GM21528 (cell line): Measurements from ENCODE around the gene TFDP2.
"Not testable (repeated sequence)": the region's sequence is repeated elsewhere in the genome, so short reads cannot be mapped to it uniquely, and the experiment has no call there.

Experiments used
- ATAC-seq: cut with Tn5 transposase; IDR thresholded peaks from one replicate; pipeline ENCODE4 v1.9.1; 2021; ENCODE audit warnings: mild to moderate bottlenecking, moderate library complexity; ENCODE audit not compliant: unreplicated experiment, low FRiP score

The TFDP2 gene

DNA sequence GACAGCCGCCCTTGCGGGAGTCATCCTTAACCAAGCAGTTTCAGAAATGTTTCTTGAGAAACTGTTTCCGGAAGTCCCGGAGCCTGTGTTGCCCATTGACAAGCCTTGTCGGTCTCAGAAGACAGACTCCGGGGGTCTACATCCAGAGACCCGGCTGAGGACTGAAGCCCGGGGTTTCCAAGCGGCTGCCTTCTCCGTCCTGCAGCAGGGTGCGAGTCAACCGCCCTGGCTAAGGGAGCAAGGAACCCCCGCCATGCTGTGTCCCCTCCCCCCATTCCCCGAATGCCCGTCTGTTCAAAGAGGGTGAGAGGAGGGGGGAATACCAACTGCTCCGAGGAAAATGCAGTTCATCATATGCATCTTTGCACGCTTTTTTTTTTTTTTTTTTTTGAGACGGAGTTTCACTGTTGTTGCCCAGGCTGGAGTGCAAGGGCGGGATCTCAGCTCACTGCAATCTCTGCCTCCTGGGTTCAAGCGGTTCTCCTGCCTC, 211.3 kb downstream of the TFDP2 start:
- ATAC-seq = no peak

DNA sequence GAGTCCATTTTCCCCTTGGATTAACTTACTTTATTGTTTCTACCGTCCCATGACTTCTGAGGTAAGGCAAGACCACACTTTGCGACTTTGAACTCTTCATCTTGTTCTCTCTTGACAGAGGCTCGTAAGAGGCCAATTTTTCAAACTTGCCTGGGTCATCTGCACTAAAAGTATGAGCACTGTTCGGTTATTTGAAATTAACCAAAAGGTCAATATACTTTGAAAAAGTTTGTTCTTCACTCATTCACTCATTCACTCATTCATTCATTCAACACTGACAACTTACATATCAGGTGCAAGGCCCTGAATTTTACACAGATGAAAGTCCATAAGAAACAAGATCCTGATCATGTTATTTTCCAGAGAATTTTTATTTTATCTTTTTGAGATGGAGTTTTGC, 215.0 kb downstream of the TFDP2 start:
- no peak for ATAC-seq

GRCh38 chr3:141933421-141934300, 215.7 kb downstream of the TFDP2 start:
- no peak for ATAC-seq

DNA sequence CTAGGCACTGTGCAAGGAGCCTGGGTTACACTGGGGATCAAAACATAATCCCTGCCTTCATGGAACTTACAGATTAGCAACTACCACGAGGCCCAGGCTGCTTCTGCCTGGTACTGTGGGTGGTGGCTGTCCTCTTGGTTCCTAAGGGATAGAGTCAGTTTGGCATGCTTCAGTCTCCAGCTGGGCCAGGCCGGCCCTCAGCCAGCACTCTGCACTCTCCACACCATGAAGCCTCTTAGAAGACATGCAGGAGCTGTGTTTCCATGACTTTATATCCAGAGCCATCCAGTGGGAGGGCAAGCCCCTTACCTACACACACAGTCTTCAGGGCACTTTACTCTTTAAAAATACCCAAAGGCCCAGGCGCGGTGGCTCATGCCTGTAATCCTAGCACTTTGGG, 218.5 kb downstream of the TFDP2 start:
- no peak for ATAC-seq

DNA sequence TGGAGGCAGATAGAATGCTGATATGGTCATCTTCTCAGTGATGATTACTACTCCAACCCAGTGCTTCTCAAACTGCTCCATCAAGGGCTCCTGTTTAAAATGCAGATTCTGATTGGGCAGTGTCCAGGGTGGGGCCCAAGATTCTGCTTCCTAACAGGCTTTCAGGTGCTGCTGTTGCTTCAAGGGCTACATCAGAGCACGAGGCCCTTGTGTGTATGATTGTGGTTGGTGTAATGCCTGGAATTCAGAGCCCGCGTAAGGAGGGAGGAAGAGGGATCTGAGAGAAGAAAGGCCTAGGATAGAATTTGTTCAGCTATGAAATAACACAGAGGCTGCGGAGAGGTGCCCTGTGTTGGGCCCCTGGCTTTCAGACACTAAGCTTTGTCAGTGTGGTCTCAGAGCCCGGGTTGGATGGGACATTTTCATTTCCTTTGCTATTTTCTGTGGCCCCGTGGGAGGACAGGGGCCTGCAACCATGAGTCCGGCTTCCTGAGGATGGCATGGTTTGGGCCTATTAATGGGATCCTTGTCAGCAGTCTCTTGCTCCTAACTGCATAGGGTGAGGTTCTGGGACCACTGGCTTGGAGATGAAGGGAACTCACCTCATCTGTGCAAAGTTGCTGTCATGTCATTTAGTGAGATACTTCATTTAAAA, 219.9 kb downstream of the TFDP2 start:
- ATAC-seq = no peak

DNA sequence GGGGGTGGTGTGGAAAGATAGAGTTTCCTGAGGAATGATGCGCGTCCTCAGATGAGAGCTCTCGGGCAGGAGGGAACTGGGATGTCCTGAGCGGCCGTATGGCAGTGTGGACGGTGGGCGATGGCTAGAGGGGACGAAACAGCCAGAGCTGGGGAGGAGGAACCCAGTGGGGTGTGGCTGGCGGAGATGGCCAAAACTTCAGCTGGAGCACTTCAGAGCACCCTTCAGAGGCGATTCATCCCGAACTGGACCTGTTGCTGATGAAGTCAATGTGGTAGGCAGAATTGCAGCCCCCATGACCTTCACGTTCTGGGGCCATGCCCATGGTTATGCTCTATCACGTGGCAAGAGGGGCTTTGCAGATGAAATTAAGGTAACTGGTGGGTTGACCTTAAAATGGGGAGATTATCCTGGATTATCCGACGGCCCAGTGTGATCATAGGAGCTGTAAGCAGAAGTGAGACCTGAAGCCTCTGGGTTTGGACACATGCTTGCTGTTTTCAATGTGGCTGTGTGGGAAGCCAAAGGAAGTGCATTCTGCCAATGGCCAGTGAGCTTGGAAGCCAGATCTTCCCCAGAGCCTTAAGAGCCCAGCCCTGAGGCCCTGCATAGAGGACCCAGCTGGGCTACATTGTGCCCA, 220.6 kb downstream of the TFDP2 start:
- ATAC-seq = no peak

- ATAC-seq = no peak
These were observed 222.4 kb downstream of the TFDP2 start for GRCh38 chr3:141926929-141927328.

DNA sequence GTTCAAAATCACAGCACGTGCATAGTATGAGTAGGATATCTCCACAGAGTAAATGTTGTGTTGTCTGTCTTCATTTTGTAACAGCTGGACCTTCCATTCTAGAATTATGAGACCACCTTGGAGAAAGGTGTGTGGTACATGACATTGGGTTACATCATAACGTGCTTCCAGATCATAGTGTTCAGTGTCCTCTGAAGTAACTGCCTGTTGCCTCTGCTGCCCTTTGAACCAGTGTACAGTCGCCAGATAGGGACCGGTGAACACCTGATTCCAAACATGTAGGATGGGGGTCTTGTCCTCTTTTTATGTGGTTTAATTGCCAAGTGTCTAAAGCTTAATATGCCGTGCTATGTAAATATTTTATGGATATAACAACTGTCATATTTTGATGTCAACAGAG, 223.7 kb downstream of the TFDP2 start:
- not testable (repeated sequence) for ATAC-seq

- no peak for ATAC-seq
These were observed 228.0 kb downstream of the TFDP2 start for GRCh38 chr3:141921316-141921715.

DNA sequence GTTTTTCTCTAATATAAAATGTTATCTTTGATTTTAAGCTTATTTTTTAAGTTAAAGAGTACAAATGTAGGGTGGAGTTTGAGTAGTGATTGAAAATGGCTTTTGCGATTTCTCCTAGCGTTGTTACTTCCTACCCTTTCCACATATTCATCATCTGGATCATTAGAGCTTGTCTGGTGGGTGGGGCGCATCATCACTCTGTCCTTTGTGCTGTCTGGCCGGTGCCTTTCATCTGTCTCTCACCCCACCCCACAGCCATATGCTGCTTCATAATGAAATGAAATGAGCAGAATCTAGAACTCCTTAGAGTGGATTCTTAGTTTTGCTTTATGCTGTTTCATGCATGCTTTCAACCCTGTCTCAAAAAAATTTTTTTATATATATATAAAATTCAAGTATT, 228.6 kb downstream of the TFDP2 start:
- no peak for ATAC-seq

- ATAC-seq = no peak
These were observed 233.6 kb downstream of the TFDP2 start for GRCh38 chr3:141915766-141916165.

DNA sequence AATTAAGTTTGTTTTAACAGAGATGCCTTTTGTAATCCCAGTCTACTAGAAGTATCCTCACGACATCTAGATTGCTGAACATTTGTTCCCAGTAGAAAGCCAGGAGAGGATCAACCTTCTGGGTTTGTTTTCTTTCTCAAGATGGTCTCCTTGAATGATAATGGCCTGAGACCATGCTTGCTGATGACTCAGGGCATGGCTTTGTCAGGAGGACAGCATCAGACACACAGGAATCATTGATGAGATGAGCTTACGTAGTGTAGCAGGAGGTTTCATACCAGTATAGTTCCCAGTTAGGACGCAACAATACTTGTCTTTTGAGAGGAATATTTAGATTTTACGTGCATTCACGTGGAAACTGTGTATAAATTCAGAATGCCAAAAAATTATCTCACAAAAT, 234.3 kb downstream of the TFDP2 start:
- no peak for ATAC-seq

- ATAC-seq = no peak
These were observed 235.0 kb downstream of the TFDP2 start for GRCh38 chr3:141914311-141914710.

DNA sequence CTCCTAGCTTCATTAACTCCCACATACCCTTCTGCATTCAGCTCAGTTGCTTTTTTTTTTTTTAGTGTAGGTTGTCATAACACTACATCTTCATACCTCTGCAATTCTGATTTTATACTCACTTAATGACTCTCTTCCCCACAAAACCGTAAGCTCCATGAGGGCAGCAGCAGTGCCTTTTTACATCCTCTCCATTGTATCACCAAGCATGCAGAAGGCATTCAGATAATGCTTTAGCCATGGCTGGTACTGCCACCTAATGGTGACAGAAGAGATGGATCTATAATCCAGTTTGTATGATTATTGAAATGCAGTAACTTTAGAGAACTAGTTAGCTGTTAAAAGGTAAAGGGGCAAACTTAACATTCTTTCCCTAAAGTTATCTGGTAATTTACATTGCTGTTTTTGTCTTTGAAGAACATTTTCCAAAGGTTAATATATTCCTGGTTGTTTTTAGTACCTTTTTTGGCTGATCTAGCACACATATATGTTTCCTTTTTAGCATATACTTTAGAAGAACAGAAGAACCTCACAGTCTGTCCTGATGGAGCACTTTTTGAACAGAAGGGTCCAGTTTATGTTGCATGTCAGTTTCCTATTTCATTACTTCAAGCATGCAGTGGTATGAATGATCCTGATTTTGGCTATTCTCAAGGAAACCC, 236.1 kb downstream of the TFDP2 start:
- ATAC-seq = no peak

GRCh38 chr3:141909986-141910385, 239.4 kb downstream of the TFDP2 start:
- ATAC-seq = not testable (repeated sequence)

DNA sequence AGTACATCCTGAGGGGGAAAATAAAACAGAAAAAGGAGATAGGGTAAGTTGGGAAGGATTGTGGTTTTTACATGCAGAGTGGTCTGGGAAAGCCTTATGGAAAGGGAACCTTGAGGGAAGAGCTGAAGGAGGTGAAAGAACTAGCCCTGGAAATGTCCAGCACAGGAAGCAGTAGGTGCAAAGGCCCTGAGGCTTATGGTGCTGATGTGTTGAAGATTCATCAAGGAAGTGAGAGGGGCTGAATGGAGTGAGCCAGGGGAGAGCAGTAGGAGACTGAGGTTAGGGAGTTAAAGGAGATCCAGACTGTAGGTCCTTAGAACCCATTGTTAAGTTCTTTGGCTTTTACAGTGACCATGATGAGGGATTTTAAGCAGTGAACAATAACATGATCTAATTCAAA, 239.9 kb downstream of the TFDP2 start:
- ATAC-seq = no peak

DNA sequence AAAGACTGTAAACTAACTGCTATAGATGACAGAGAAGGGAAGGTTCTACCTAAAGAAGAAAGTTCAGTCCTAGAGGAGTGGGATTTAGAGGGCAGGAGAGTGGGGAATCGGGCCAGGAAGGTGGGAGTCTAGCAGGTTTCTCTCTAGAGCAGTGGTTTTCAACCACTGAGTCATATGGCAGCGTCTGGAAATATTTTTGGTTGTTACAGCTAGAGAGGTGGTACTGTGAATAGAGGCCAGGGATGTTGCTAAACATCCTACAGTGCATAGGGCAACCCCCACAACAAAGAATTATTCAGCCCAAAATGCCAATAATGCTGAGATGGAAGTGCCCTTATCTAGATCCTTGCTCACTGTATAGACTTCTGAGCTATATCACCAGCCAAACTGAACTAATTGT, 244.2 kb downstream of the TFDP2 start:
- ATAC-seq = no peak

- ATAC-seq = no peak
These were observed 245.1 kb downstream of the TFDP2 start for GRCh38 chr3:141904203-141904602.

DNA sequence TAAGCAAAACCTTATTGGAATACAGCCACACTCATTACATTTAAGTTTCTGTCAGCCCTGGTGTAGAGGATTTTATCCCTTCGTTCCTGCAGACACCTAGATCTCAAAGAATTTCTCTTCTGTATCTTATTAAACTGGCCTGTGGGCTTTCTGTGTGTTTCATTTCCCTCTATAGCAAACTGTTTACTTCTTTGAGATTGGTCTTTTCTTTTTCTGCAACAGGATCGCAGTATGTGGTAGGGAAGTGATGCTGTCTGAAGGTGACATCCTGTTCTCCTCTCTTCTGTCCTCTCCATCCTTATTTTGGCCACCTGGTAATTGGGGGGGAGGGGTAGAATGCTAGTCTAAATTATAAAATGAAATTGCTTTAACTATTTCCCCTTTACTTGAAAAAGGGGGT, 247.4 kb downstream of the TFDP2 start:
- no peak for ATAC-seq

DNA sequence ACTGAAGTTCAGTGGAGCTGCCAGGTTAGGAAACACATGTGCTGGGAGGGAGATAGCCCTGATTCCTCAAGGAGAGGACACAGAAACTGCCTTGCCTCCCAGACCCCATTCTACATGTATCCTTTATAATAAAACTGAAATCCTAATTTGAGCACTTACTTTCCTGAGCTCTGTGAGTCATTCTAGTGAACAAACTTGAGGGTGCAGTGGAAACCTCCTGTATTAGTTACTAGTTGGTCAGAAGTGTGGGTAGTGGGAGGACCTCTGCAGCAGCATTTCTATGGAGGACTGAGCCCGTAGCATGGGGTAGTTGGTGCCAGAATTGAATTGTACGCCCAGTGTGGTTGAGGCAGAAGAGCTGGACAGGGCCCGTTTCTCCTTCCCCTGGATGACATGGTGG, 249.0 kb downstream of the TFDP2 start:
- ATAC-seq = no peak

DNA sequence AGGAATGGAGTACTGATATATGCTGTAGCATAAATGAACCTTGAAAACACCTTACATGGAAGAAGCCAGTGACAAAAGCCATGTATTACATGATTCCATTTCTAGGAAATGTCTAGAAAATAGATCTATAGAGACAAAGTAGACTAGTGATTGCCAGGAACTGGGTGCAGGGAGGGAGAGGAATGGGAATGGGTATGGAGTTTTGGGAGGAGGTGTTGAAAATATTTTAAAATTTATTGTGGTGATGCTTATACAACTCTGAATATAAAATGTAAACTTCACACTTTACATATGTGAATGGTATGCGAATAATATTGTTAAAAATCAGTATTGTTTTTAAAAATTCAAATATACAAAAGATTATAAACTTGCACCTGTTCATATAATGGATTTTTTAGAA, 250.4 kb downstream of the TFDP2 start:
- no peak for ATAC-seq
